GM19328 (cell line): Measurements from ENCODE around the gene NOL6.
"Not testable (repeated sequence)": the region's sequence is repeated elsewhere in the genome, so short reads cannot be mapped to it uniquely, and the experiment has no call there.

Experiments used
- ATAC-seq: cut with Tn5 transposase; IDR thresholded peaks from one replicate; pipeline ENCODE4 v1.9.1; 2021; ENCODE audit warnings: mild to moderate bottlenecking, moderate library complexity; ENCODE audit not compliant: unreplicated experiment

Gene NOL6

DNA sequence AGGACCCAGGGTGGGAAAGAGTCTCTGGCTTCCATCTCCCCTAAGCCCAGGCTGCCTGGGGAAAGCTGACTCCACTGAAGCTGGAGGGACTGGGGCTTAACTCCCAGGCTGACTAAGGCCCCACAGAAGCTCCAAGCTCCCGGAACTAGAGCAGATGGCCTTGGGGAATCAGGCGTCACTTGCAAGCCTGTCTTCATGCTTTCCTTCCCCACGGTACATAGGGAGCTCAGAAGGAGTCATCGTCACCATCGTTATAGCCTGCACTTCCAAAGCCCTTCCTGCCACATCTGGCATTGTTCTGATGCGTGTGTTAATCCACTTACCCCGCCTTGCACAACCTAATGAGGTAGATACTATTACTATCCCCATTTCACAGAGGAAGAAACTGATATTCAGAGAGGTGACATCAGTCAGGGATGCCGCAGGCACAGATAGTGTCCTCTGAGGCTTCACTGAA lies 37.9 kb downstream of the NOL6 start:
- ATAC-seq = no peak

DNA sequence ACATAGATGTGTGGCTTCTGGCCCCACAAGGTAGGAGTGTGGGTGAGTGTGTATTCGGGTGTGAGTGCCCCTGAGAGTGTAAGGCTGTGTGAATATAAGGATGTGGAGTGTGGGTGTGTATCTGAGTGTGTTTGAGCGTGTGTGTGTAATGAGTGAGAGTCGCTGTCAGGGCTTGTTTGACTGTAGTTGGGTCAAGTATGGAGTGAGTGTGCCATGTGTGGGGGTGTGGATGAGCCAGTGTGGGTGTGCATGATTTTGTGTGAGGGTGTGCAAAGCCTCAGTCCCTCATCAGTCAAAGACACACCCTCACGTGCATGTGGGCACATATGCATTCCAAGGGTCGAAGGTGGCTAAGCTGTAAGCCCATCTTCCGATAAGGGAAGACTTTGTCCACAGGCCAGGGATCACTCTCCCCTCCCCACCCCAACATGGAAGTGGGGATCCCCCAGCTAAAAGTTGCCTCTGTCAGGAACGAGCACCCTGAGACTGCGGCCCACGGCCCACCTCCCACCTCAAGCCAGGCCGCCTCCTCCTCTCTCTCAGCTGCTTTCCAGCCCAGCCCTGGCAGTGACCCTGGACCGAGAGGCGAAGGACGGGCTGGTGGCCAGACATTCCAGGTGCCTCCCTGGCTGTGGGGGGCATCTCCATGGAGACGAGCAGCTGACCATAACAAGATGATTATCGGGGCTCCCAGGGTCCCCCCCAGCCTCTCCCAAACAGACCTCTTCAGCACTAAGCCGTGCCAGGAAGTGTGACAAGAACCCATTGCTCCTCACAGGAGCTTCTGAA lies 39.2 kb downstream of the NOL6 start:
- no peak for ATAC-seq

DNA sequence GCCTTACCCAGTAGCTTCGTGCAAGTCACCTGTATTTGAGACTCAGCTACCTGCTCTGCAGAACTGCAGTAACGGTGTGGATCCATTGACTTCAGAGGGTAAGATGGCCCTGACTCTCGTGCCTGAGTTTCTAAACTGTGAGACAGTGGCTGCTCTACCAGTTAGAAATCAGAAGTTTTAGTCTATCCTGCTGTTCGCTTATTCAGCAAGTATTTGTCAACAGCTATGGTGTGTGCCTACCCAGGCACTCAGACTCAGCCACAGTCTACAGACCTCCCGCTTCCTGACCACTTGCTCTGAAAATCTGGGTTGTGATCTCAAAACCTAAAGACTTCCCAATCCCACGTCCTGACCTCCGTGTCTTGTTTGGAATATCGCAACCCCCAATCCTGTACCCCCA lies 39.9 kb downstream of the NOL6 start:
- ATAC-seq = no peak

DNA sequence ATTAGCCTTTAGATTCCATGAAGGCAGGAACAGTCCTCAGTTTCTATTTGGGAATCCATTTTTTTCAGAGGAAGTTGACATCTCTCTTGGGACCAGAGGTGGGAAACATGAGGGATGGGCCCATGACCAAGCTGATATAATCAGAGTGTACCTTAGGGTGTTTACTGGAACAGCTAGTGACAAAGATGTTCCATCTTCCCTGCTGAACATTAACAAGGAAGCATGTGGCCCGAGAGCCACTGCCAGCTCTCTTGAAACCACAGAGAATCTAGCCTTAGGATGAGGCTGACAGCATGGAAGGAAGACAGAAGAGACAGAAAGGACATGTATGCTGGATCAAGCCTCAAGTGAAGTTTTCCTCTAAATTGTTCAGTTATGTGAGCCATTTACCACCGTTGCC lies 42.3 kb downstream of the NOL6 start:
- ATAC-seq = no peak

DNA sequence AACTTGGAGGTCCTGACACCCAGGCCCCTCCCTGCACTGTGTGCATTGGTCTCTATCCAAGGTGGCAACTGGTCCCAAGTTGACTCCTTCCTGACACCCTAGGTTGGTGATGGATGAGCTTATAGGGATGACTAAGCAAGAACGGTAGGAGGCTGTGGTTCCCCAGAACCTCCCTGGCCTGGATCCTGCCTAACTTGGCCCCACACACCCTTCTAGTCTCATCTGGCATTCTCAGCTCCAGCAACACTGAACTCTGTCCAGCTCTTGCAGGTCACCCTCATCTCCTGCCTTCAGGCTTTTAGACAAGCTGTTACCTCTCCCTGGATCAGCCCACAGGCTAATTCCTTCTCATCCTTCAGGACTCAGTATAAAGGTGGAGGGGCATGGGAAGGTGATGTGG lies 42.8 kb downstream of the NOL6 start:
- no peak for ATAC-seq

DNA sequence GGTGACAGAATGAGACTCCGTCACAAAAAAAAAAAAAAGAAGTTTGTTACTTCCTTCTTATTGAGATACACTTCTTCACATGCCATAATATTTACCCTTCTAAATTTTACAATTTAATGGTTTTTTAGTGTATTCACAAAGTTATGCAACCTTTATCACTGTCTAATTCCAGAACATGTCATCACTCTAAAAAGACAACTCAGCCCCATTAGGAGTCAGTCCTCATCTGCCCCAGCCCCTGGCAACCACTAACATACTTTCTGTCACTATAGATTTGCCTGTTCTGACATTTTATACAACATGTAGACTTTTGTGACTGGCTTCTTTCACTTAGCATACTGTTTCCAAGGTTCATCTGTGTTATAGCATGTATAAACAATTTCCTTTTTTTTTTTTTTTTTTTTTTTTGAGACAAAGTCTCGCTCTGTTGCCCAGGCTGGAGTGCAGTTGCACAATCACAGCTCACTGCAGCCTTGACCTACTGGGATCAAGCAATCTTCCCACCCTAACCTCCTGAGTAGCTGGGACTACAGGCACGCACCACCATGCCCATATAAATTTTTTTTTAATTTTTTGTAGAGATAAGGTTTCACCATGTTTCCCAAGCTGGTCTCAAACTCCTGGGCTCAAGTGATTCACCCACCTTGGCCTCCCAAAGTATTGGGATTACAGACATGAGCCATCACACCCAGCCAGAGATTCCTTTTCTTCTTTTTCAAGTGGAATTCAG lies 44.3 kb downstream of the NOL6 start:
- ATAC-seq = no peak

DNA sequence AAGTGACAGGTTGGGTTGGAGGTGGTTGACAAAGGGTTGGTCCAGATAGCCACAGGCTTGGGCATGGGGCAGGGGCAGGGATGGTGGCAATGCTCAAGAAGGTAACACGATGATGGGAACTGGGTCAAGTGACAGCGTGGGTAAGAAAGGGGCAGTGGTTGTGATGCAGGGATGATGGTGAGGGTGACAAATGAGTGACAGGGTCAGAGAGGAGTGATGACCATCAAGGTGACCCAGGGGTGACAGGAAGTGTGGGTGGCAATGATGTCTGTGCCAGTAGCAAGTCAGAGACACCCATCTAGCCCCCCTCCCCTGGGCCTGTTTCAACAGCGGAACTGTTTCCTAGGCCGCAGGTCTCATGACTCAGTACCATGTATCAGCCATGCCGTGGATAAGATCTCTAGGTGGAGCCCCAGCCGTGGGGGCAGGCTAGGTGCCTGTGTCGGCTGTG lies 46.9 kb downstream of the NOL6 start:
- no peak for ATAC-seq

DNA sequence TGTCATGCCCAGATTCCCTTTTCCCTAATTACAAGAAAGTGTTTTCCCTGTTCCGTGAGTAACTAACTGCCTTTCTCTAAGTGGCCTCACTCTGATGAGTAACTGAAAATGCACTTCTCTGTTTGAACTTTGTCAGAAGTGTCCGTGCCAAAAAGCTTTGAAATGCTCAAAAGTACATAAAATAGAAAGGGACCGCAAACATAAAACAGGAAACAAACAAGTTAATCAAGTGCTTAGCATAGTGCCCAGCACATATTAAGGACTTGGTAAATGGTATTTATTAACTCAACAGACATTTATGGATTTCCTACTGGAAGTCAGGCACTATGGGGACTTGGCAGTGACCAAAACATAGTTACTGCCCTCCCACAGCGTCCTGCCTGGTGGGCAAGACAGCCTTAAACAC lies 48.6 kb downstream of the NOL6 start:
- no peak for ATAC-seq

DNA sequence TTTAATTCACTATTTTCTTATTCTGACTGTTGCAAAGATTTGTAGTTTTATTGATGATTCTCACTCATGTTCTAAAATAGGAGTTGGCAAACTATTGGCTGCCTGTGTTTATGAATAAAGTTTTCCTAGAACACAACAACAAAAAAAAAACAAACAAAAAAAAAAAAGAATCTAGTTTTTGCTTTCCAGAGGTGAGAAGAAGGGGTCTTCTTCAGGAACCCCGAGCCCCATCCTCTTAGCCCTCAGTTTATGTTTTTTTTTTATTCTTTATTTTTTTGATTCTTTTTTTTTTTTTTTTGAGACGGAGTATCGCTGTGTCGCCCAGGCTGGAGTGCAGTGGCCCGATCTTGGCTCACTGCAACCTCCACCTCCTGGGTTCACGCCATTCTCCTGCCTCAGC lies 49.2 kb downstream of the NOL6 start:
- not testable (repeated sequence) for ATAC-seq

DNA sequence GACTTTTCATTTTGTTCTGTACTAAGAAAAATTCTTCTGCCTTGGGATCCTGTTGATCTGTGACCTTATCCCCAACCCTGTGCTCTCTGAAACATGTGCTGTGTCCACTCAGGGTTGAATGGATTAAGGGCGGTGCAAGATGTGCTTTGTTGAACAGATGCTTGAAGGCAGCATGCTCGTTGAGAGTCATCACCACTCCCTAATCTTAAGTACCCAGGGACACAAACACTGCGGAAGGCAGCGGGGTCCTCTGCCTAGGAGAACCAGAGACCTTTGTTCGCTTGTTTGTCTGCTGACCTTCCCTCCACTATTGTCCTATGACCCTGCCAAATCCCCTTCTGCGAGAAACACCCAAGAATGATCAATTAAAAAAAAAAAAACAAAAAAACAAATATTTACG lies 49.7 kb downstream of the NOL6 start:
- ATAC-seq = not testable (repeated sequence)

DNA sequence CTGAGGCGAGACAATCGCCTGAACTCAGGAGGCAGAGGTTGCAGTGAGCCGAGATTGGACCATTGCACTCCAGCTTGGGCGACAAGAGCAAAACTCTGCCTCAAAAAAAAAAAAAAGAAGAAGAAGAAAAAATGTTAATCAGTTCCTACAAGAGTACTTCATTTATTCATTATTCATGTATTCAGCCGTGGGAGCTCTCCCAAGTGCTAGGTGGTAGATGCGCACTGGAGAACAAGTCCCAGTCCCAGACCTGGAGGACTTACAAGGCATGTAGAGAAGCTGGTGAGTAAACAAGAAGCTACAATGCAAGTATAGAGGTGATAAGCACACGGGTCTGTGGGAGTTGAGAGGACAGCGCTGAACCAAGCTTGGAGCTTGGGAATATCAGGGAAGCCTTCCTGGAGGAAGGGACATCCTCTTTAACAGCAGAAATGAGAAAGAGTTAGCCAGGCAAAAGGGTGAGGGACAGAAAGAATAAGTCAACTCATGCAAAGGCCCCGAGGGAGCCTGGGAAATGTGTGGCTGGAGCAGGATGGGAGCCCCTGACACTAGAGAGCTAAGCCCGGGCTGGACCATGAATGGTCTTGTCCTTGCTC lies 53.9 kb downstream of the NOL6 start:
- ATAC-seq = no peak

DNA sequence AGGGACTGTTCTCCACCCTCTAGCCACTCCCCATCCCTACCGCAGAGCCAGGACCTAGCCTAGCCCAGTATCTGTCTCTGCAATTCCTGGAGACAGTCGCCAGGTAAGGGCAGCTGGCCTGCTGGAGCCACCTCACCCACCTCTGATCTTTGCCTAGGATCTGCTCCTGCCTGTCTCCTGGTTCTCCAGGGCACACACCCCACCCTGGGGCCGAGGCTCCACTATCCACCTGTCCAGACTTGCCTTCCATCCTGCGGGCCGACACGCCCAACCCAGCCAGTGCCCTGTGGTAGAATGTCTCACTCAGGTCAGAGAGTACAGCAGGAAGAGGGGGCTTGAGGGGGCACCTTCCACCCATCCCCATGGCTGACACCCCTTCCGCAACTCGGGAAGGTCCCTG lies 55.6 kb downstream of the NOL6 start:
- ATAC-seq = no peak

DNA sequence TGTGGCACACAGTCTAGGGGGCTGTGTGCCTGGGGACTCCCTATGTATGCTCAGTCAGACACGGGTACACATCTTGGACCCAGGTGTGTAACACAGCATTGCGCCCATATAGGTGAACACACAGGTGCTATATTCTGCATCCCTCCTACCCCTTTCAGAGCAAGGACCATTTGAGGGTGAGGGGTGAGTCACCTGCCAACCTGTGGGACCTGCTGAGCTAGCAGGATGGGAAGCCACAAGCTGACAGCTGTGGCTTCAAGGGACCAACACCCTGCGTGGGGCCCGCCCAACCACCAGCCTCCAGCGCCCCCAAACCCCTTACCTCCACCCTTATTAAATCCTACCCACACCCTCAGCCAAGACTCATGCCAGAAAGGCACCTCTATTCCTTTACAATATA lies 56.7 kb downstream of the NOL6 start:
- no peak for ATAC-seq

DNA sequence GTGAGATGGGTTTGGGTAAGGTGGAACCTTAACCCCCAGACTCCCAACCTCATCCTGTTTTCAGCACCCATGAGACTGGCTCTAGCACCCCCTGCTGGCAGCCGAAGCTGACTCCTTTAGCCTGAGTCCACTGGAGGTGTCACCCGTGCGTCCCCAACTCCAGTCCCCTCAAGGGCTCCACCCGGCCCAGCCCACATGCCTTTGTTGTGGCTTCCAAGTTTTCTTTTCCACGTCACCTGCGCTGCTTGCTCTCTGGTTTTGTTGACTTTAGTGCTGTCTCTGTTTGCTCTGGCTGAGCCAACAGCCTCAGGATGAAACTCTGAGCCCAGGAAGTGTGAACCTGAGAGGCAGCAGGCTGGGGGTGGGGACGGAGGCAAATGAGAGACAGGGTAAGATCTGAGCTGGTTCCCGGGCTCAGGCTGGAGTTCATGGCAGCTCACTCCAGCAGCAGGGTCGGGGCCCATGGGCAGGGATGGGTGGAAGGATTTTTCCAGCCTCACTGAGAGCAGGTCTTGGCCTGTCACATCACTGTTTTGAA lies 58.2 kb downstream of the NOL6 start:
- ATAC-seq = peak; percentile 67

DNA sequence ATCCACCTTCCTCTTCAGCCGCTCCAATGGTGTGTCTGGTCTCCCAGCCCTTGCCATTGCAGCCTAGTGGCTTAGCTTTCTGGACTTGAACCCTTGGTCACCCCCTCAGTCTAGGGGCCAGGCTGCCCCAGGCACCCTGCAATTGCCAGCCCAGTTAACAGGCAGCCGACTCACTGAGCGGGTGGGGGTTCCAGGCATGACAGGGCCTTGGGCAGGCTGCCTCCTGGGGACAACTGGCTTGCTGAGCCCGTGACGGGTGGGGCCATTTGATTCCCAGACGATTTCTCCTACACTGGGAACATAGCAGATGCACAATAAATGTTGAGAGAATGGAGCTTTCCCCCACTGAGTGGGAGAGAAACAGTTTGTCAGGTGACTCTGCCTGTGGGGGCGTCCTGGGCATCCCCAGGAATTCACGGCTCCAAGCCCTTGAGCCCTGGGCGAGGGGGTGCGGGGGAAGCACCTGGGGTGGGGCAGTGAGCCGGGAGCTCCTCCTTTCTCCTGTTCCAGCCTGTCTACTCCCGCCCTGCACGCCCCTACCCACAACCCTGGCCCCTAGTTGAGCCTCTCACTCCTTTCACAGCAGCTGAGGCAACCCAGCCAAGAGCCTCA lies 58.7 kb downstream of the NOL6 start:
- no peak for ATAC-seq

DNA sequence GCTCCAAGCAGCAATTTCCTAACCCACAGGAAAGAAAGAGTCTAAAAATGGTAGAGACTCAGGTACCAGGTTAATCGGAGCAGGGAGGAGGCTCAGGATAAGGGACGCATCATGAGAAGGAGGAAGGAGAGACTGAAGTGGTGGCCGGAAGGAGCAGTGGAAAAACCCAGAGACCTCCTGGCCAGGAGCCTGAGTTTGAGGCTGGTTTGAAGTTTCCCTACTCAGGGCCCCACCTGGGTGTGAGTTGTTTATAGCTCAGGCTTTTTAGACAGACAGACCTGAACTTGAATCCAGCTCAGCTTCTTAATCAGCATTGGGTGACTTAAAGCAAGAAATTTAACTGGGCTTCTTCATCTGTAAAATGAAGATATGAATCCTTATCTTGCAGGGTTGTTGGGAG lies 59.5 kb downstream of the NOL6 start:
- ATAC-seq = no peak
